IMR-90 (cell line): Measurements from ENCODE around the gene SMIM22. TPM values are rescaled to one million over a fixed set of nuclear protein-coding genes. Genes with fewer than 3 reads are reported as not detected.

Experiments used
- ATAC-seq: fragments of 200-7000 bp; cut with Tn5 transposase; 2 replicates; pipeline ENCODE4 v1.9.1; 2020; ENCODE audit warnings: low read depth, mild to moderate bottlenecking, moderate library complexity
- BruUV-seq: library from RNA; stranded (reverse); fragments of 400-500 nt; replicated peaks from 2 replicates; lab custom pipeline; 2021; lab: Mats Ljungman, UMichigan
- CTCF ChIA-PET: fragments of 300-600 bp; formaldehyde crosslinking; extraction: SDS; loops from one replicate; lab custom pipeline; 2021; ENCODE audit warnings: antibody characterized with exemption; lab: Yijun Ruan, JAX
- POLR2A ChIA-PET: fragments of 300-600 bp; sonication (Branson Sonifier 250); formaldehyde crosslinking; loops from one replicate; lab custom pipeline; 2022; ENCODE audit warnings: antibody characterized with exemption; ENCODE audit not compliant: unreplicated experiment; lab: Charles Lee
- DNase-seq: peaks from one replicate; pipeline ENCODE4 v3.0.0; 2013
- H2AFZ ChIP-seq: replicated peaks from 2 replicates; pipeline ENCODE3; 2013; ENCODE audit warnings: low read length, mild to moderate bottlenecking; ENCODE audit not compliant: poor library complexity
- H2AK5ac ChIP-seq: 2 replicates; pipeline ENCODE4 v1.6.1; 2013; ENCODE audit warnings: low read depth, low read length, inconsistent platforms
- H2AK9ac ChIP-seq: replicated peaks from 2 replicates; pipeline ENCODE3; 2013; ENCODE audit warnings: mild to moderate bottlenecking, low read depth, low read length, moderate library complexity; ENCODE audit not compliant: poor library complexity
- H2BK120ac ChIP-seq: 2 replicates; pipeline ENCODE4 v1.6.1; 2013; ENCODE audit warnings: low read depth, low read length, inconsistent platforms
- H2BK15ac ChIP-seq: 3 replicates; pipeline ENCODE4 v1.6.1; 2013; ENCODE audit warnings: low read depth, low read length, inconsistent platforms
- H2BK20ac ChIP-seq: 2 replicates; pipeline ENCODE4 v1.6.1; 2013; ENCODE audit warnings: low read depth, mild to moderate bottlenecking, inconsistent platforms, low read length, moderate library complexity
- H2BK5ac ChIP-seq: 2 replicates; pipeline ENCODE4 v1.6.1; 2013; ENCODE audit warnings: mild to moderate bottlenecking, low read depth, low read length, inconsistent platforms; ENCODE audit not compliant: poor library complexity, severe bottlenecking
- H3K14ac ChIP-seq: replicated peaks from 2 replicates; pipeline ENCODE4 v1.6.1; 2013; ENCODE audit warnings: low read depth, low read length, inconsistent platforms
- H3K18ac ChIP-seq: 2 replicates; pipeline ENCODE4 v1.6.1; 2013; ENCODE audit warnings: low read depth, low read length, control low read depth
- H3K23ac ChIP-seq: 2 replicates; pipeline ENCODE4 v1.6.1; 2013; ENCODE audit warnings: low read depth, low read length, inconsistent platforms
- H3K27ac ChIP-seq: 2 replicates; pipeline ENCODE4 v1.5.1; 2013; ENCODE audit warnings: mild to moderate bottlenecking, control low read depth, low read length; ENCODE audit not compliant: insufficient read depth
- H3K27me3 ChIP-seq: 2 replicates; pipeline ENCODE4 v1.6.1; 2013; ENCODE audit warnings: low read length; ENCODE audit not compliant: control insufficient read depth, insufficient read depth
- H3K36me3 ChIP-seq: 2 replicates; pipeline ENCODE4 v1.6.1; 2013; ENCODE audit warnings: low read length, mixed read lengths; ENCODE audit not compliant: control insufficient read depth, insufficient read depth
- H3K4ac ChIP-seq: 2 replicates; pipeline ENCODE4 v1.6.1; 2013; ENCODE audit warnings: low read depth, low read length, inconsistent platforms
- H3K4me1 ChIP-seq: 2 replicates; pipeline ENCODE4 v1.6.1; 2013; ENCODE audit warnings: low read length, mixed read lengths; ENCODE audit not compliant: control insufficient read depth, insufficient read depth
- H3K4me2 ChIP-seq: 2 replicates; pipeline ENCODE4 v1.6.1; 2013; ENCODE audit warnings: low read depth, mild to moderate bottlenecking, control low read depth, low read length, moderate library complexity
- H3K4me3 ChIP-seq: 2 replicates; pipeline ENCODE4 v1.5.1; 2013; ENCODE audit warnings: low read depth, mild to moderate bottlenecking, control low read depth, low read length, moderate library complexity; ENCODE audit not compliant: insufficient read depth
- H3K56ac ChIP-seq: 2 replicates; pipeline ENCODE4 v1.6.1; 2013; ENCODE audit warnings: low read length, inconsistent platforms; ENCODE audit not compliant: insufficient read depth; ENCODE audit errors: extremely low read depth
- H3K79me1 ChIP-seq, 2 experiments: 2 replicates each; pipeline ENCODE4 v1.6.1; 2013; ENCODE audit warnings: low read length in 2 of 2, inconsistent platforms in 1 of 2, low read depth in 1 of 2
- H3K9ac ChIP-seq: 2 replicates; pipeline ENCODE4 v1.6.1; 2013; ENCODE audit warnings: low read depth, low read length, control low read depth
- H3K9me1 ChIP-seq: 2 replicates; pipeline ENCODE4 v1.6.1; 2013; ENCODE audit warnings: low read length, inconsistent platforms; ENCODE audit not compliant: insufficient read depth
- H3K9me3 ChIP-seq: 2 replicates; pipeline ENCODE4 v1.6.1; 2013; ENCODE audit warnings: low read length; ENCODE audit not compliant: control insufficient read depth, insufficient read depth
- H4K20me1 ChIP-seq: 2 replicates; pipeline ENCODE4 v1.6.1; 2013; ENCODE audit warnings: low read length, inconsistent platforms; ENCODE audit not compliant: insufficient read depth
- H4K5ac ChIP-seq: 2 replicates; pipeline ENCODE4 v1.6.1; 2013; ENCODE audit warnings: mild to moderate bottlenecking, low read depth, low read length, control low read depth
- H4K8ac ChIP-seq, 2 experiments: 2 replicates each; pipeline ENCODE4 v1.6.1; 2013; ENCODE audit warnings: low read depth in 2 of 2, low read length in 2 of 2, control low read depth in 1 of 2, inconsistent platforms in 1 of 2
- H4K91ac ChIP-seq: 2 replicates; pipeline ENCODE4 v1.6.1; 2013; ENCODE audit warnings: low read depth, low read length, inconsistent platforms; ENCODE audit not compliant: insufficient read depth
- FOS ChIP-seq: fragments of 150-350 bp; IDR thresholded peaks from 2 replicates; pipeline ENCODE4 v1.6.1; 2016; ENCODE audit warnings: low read depth, low read length
- MAZ ChIP-seq: IDR thresholded peaks from 2 replicates; pipeline ENCODE4 v1.6.1; 2012; ENCODE audit warnings: low read depth, mild to moderate bottlenecking, low read length, improper control_type of control experiment, moderate library complexity, borderline replicate concordance
- POLR2A ChIP-seq: IDR thresholded peaks from 2 replicates; pipeline ENCODE4 v1.6.1; 2012; ENCODE audit warnings: mild to moderate bottlenecking, low read depth, low read length
- RCOR1 ChIP-seq: IDR thresholded peaks from 2 replicates; pipeline ENCODE4 v1.6.1; 2012; ENCODE audit warnings: mild to moderate bottlenecking, low read length, improper control_type of control experiment; ENCODE audit not compliant: insufficient replicate concordance
- WGBS, 2 experiments: methylation state at CpG; one replicate each; pipeline versions ENCODE4 v1.1.5 to v1.1.7; 2013; ENCODE audit warnings: missing lambda C conversion rate in 2 of 2; ENCODE audit not compliant: insufficient read length in 1 of 2; ENCODE audit errors: extremely low coverage in 2 of 2; 5-methylcytosine and 5-hydroxymethylcytosine counted together
- dilution Hi-C: fragments of 300-500 bp; cut with HindIII; formaldehyde crosslinking; loops from one replicate; pipeline ENCODE4 v1.14.3; 2018; ENCODE audit warnings: low sequenced_read_pairs; ENCODE audit not compliant: unreplicated experiment
- in situ Hi-C: fragments of 300-500 bp; cut with MboI; formaldehyde crosslinking; loops from 3 replicates; pipeline ENCODE4 v1.14.3; 2019; ENCODE audit warnings: low sequenced_read_pairs, inconsistent platforms, mixed read lengths
- intact Hi-C: fragments of 100-400 bp; cut with micrococcal nuclease; formaldehyde crosslinking; loops from 2 replicates; pipeline ENCODE4 v1.10.0; 2022
- polyA plus RNA-seq, 3 experiments: library from polyadenylated mRNA; depleted of rRNA; stranded (reverse); fragments of >200 nt; gene quantifications; 2 replicates each; pipeline ENCODE4 v1.2.3, GENCODE V29; 2012; ENCODE audit warnings: low replicate concordance in 1 of 3
- total RNA-seq: library from RNA; depleted of rRNA; stranded (reverse); fragments of >200 nt; gene quantifications from 2 replicates; pipeline ENCODE4 v1.2.3, GENCODE V29; 2012
- TF ChIP-seq, protein P1 (sequence below): fragments of 150-350 bp; IDR thresholded peaks from 2 replicates; pipeline ENCODE4 v1.6.1; 2017; ENCODE audit warnings: mild to moderate bottlenecking, antibody characterized with exemption, low read length, low read depth

SMIM22 gene
- total and polyA plus RNA-seq, 2 of the 4 experiments (the other 2 are of a cell fraction): not detected

GRCh38 chr16:4767872-4768548 lies 27.2 kb upstream of the SMIM22 start (continued):
- TF ChIP-seq FOS: no peak
- TF ChIP-seq RCOR1: no peak

DNA sequence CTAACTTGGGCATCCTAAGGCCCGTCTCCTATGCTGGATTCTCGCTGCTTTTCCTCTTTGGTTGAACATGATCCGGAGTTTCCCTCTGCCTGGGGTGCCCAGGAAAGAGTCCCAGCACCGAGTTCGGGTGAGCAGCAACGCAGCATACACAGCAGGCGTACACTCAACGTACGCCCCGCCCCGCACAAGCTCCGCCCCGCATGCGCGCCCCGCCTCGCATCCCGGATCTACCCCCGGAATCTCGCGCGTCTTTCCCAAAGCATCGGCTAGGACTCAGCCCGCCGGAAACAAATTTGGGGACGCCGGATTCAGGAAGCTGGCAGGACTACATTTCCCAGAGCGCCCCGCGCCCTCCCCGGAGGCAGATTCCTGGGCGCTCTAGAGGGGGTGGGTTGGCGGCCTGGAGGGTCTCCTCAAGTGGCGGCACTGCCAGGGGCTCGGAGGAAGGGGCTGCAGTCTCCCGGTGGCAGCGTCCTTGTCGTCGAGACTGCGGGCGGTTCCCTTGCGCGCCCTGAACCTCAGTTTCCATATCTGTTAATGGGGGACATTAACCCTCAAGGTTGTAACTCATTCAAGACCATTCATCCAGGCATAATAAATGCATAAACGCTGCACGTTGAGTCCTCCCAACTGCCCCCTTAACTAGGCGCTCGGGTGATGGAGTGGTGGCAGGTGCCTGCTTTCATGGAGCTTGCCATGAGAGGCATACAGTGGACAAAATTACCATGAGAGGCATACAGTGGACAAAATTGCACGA lies 26.4 kb upstream of the SMIM22 start:
- peak overlapping the region; percentile 94 for H2AFZ ChIP-seq
- dilution Hi-C loops: no loop called here
- peak overlapping the region; percentile 82 for H3K56ac ChIP-seq
- peak overlapping the region; percentile 74 for H2BK5ac ChIP-seq
- H2BK20ac ChIP-seq: no peak overlapping the region
- peak overlapping the region; percentile 60 for H3K4me3 ChIP-seq
- DNase-seq (peak; percentile 92), ATAC-seq (peak; percentile 94)
- no peaks in the 10 kb centered on the region for H3K9me3 ChIP-seq
- peaks cover 7% of the 10 kb centered on the region for H3K4me1 ChIP-seq
- H2AK5ac ChIP-seq: peak overlapping the region; percentile 44
- peak overlapping the region; percentile 55; the same call in 1 of the 3 replicates for H2BK15ac ChIP-seq
- 0 out of 2 replicates have a peak overlapping the region, but pooled peaks have one; percentile 44 for H2BK120ac ChIP-seq
- H3K9ac ChIP-seq: peak overlapping the region; percentile 81
- H3K23ac ChIP-seq: peak overlapping the region; percentile 82; the same call in 1 of the 2 replicates
- peak overlapping the region; percentile 91 for H3K4me2 ChIP-seq
- H4K91ac ChIP-seq: peak overlapping the region; percentile 80
- H3K9me1 ChIP-seq: peaks cover 6% of the 10 kb centered on the region
- H4K5ac ChIP-seq: peak overlapping the region; percentile 90
- peak overlapping the region; percentile 83 for H2AK9ac ChIP-seq
- H3K27ac ChIP-seq: peak overlapping the region; percentile 78
- intact Hi-C loops: loop anchor here (2.0 to 5.0 kb wide), 3 partner anchors 34 to 188 kb away; partner anchors contain the start of gene ROGDI
- peaks cover 10% of the 10 kb centered on the region; the same call in 1 of the 2 replicates for H3K36me3 ChIP-seq
- ChIA-PET POLR2A (interaction anchor here (0.5 kb wide), 1 partner anchor 153 kb away, joined by 3 read pairs; no protein-coding TSS in a partner anchor), CTCF (interaction anchor here (0.6 kb wide), 1 partner anchor 65 kb away, joined by 4 read pairs; no protein-coding TSS in a partner anchor)
- BruUV-seq: no TSS peak
- WGBS, 2 experiments: 5% methylated on average over 31 of the region's 48 CpGs; no CpG with 5 or more reads in 1 of the 2 experiments
- H4K8ac ChIP-seq: peak overlapping the region; percentile 98 to 99
- TF ChIP-seq, protein P1, sequence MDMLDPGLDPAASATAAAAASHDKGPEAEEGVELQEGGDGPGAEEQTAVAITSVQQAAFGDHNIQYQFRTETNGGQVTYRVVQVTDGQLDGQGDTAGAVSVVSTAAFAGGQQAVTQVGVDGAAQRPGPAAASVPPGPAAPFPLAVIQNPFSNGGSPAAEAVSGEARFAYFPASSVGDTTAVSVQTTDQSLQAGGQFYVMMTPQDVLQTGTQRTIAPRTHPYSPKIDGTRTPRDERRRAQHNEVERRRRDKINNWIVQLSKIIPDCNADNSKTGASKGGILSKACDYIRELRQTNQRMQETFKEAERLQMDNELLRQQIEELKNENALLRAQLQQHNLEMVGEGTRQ: 0 out of 2 replicates have a peak, but pooled peaks have one; percentile 6
- TF ChIP-seq MAZ (peak; percentile 66; the same call in 1 of the 2 replicates), RCOR1 (peak; percentile 86), POLR2A (no peak)
- peak overlapping the region; percentile 98 for H3K14ac ChIP-seq
- H3K4ac ChIP-seq: peak overlapping the region; percentile 92
- H3K18ac ChIP-seq: peak overlapping the region; percentile 69
- H3K27me3 ChIP-seq: no peaks in the 10 kb centered on the region
- no peaks in the 10 kb centered on the region for H4K20me1 ChIP-seq
- H3K79me1 ChIP-seq: peaks cover 18 to 29% of the 10 kb centered on the region in 2 experiments; a peak in 3 of 4 replicates
- in situ Hi-C loops: loop anchor here (10.0 kb wide), 1 partner anchor 186 kb away; the partner anchor contains the start of gene SEC14L5
